ENCODE results near the gene REPIN1.

Gene REPIN1

DNA sequence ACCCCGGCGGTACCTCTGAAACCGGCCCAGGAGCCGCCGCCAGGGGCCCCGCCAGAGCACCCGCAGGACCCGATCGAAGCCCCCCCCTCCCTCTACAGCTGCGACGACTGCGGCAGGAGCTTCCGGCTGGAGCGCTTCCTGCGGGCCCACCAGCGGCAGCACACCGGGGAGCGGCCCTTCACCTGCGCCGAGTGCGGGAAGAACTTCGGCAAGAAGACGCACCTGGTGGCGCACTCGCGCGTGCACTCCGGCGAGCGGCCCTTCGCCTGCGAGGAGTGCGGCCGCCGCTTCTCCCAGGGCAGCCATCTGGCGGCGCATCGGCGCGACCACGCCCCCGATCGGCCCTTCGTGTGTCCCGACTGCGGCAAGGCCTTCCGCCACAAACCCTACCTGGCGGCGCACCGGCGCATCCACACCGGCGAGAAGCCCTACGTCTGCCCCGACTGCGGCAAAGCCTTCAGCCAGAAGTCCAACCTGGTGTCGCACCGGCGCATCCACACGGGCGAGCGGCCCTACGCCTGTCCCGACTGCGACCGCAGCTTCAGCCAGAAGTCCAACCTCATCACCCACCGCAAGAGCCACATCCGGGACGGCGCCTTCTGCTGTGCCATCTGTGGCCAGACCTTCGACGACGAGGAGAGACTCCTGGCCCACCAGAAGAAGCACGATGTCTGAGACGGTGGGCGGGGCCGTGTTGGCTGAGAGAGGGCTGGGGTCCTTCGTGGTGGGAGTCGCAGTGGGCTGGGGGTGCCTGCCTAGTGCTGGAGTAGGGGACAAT, 3.8 kb downstream of the REPIN1 start:
- no peaks in the 10 kb centered on the region for H3K9me2 ChIP-seq (ENCODE audit: low read depth, low read length)
- no peaks in the 10 kb centered on the region for H3K79me2 ChIP-seq (ENCODE audit: insufficient read depth, low read length)
- H3K4me2 ChIP-seq (ENCODE audit: low read length) = no peak overlapping the region
- H3K9ac ChIP-seq (ENCODE audit: low read length) = no peak overlapping the region
- H3K4me1 ChIP-seq (ENCODE audit: insufficient read depth, low read length, severe bottlenecking) = peaks cover 52% of the 10 kb centered on the region
- H3K36me3 ChIP-seq (ENCODE audit: insufficient read depth, low read length) = peaks cover 41% of the 10 kb centered on the region
- H4K20me1 ChIP-seq (ENCODE audit: insufficient read depth, low read length) = no peaks in the 10 kb centered on the region
- H3K4me3 ChIP-seq (ENCODE audit: low read depth, low read length, poor library complexity, severe bottlenecking) = no peak overlapping the region
- TF ChIP-seq EZH2 (IDR thresholded peaks at IDR 0.05; ENCODE audit: borderline replicate concordance, low read length) = no peak
- TF ChIP-seq, protein P1, sequence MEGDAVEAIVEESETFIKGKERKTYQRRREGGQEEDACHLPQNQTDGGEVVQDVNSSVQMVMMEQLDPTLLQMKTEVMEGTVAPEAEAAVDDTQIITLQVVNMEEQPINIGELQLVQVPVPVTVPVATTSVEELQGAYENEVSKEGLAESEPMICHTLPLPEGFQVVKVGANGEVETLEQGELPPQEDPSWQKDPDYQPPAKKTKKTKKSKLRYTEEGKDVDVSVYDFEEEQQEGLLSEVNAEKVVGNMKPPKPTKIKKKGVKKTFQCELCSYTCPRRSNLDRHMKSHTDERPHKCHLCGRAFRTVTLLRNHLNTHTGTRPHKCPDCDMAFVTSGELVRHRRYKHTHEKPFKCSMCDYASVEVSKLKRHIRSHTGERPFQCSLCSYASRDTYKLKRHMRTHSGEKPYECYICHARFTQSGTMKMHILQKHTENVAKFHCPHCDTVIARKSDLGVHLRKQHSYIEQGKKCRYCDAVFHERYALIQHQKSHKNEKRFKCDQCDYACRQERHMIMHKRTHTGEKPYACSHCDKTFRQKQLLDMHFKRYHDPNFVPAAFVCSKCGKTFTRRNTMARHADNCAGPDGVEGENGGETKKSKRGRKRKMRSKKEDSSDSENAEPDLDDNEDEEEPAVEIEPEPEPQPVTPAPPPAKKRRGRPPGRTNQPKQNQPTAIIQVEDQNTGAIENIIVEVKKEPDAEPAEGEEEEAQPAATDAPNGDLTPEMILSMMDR (IDR thresholded peaks at IDR 0.05; ENCODE audit: low read length) = no peak
- H3F3A ChIP-seq (ENCODE audit: insufficient read depth, low read length) = no peaks in the 10 kb centered on the region; the same call in 1 of the 2 replicates
- no peak overlapping the region for H2AFZ ChIP-seq (ENCODE audit: low read length)
- no peak overlapping the region for H3K27ac ChIP-seq (ENCODE audit: low read depth, low read length, poor library complexity, severe bottlenecking)
- no peaks in the 10 kb centered on the region for H3K27me3 ChIP-seq (ENCODE audit: insufficient read depth, low read length)
- H3K9me3 ChIP-seq (ENCODE audit: low read length) = no peaks in the 10 kb centered on the region

DNA sequence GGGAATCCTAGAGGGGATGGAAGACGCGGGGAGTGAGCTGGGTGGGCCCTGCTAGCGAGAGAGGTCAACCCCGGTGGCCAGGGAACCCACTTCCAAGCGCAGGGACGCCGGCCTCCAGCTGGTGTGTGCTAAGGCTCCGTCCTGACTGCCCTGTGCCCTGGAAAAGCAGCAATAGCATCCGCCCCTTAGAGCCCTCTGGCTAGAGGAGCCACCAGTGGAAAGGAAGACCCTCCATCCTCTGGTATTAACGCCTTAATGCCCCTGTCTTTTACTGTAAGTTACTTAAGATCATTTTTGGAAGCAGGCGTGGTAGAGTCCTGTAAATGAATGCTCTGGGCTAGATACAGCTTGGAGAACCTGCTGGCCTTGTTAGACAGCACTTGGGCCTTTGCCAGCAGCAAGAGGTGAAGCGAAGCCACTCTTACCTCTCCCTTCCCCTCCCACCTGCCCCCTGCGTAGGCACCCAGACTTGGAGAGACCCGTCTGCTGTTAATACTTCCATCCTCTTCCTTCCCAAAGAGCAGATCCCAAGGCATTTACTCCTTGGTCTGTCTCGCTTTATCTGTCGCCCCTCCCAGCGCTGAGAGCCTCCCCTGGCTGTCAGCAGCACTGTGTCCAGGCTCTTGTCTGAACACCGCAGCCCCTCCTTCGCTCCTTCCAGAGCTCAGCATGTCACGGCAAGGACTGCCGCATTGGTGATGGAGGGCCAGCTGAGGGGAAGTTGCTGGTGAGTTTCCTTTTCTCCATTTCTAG, 4.6 kb downstream of the REPIN1 start:
- H3K27me3 ChIP-seq (ENCODE audit: insufficient read depth, low read length) = no peaks in the 10 kb centered on the region
- H3K4me2 ChIP-seq (ENCODE audit: low read length) = no peak overlapping the region
- H3K4me3 ChIP-seq (ENCODE audit: low read depth, low read length, poor library complexity, severe bottlenecking) = no peak overlapping the region
- no peak overlapping the region for H3K9ac ChIP-seq (ENCODE audit: low read length)
- peaks cover 52% of the 10 kb centered on the region for H3K4me1 ChIP-seq (ENCODE audit: insufficient read depth, low read length, severe bottlenecking)
- no peak overlapping the region for H2AFZ ChIP-seq (ENCODE audit: low read length)
- TF ChIP-seq, protein P1 (IDR thresholded peaks at IDR 0.05; ENCODE audit: low read length) = no peak
- TF ChIP-seq EZH2 (IDR thresholded peaks at IDR 0.05; ENCODE audit: borderline replicate concordance, low read length) = no peak
- no peak overlapping the region for H3K27ac ChIP-seq (ENCODE audit: low read depth, low read length, poor library complexity, severe bottlenecking)
- no peaks in the 10 kb centered on the region for H3K9me2 ChIP-seq (ENCODE audit: low read depth, low read length)
- H3K36me3 ChIP-seq (ENCODE audit: insufficient read depth, low read length) = peaks cover 41% of the 10 kb centered on the region
- no peaks in the 10 kb centered on the region for H3K9me3 ChIP-seq (ENCODE audit: low read length)
- H3F3A ChIP-seq (ENCODE audit: insufficient read depth, low read length) = 0 out of 2 replicates have a peak, but pooled peaks cover 5% of the 10 kb centered on the region
- H3K79me2 ChIP-seq (ENCODE audit: insufficient read depth, low read length) = no peaks in the 10 kb centered on the region
- H4K20me1 ChIP-seq (ENCODE audit: insufficient read depth, low read length) = no peaks in the 10 kb centered on the region

DNA sequence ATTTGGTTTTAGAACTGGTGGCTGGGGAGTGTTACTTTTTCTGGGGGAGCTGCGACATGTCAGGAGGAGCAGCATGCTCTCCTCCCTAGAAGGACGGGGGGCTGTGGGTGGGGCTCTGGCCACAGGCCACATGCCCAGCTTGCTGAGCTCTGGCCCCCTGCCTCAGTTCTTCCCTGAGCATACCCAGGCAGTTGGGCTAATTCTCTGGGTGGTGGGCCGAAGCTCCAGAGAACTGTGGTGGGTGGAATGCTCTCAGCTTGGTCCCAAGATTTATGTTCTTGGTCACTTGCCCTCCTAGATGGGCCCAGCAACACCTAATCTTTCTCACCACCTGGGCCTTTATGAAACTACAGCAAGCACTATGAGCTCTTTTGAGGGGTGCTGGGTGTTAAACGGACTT, 5.4 kb downstream of the REPIN1 start:
- H3K9me2 ChIP-seq (ENCODE audit: low read depth, low read length) = no peaks in the 10 kb centered on the region
- H3K4me2 ChIP-seq (ENCODE audit: low read length) = no peak overlapping the region
- no peaks in the 10 kb centered on the region for H3K79me2 ChIP-seq (ENCODE audit: insufficient read depth, low read length)
- no peak overlapping the region for H2AFZ ChIP-seq (ENCODE audit: low read length)
- H3K36me3 ChIP-seq (ENCODE audit: insufficient read depth, low read length) = peaks cover 41% of the 10 kb centered on the region
- no peak overlapping the region for H3K27ac ChIP-seq (ENCODE audit: low read depth, low read length, poor library complexity, severe bottlenecking)
- H3K9ac ChIP-seq (ENCODE audit: low read length) = no peak overlapping the region
- 0 out of 2 replicates have a peak, but pooled peaks cover 5% of the 10 kb centered on the region for H3F3A ChIP-seq (ENCODE audit: insufficient read depth, low read length)
- no peaks in the 10 kb centered on the region for H4K20me1 ChIP-seq (ENCODE audit: insufficient read depth, low read length)
- TF ChIP-seq, protein P1 (IDR thresholded peaks at IDR 0.05; ENCODE audit: low read length) = no peak
- no peak for TF ChIP-seq EZH2 (IDR thresholded peaks at IDR 0.05; ENCODE audit: borderline replicate concordance, low read length)
- no peak overlapping the region for H3K4me3 ChIP-seq (ENCODE audit: low read depth, low read length, poor library complexity, severe bottlenecking)
- no peaks in the 10 kb centered on the region for H3K9me3 ChIP-seq (ENCODE audit: low read length)
- H3K27me3 ChIP-seq (ENCODE audit: insufficient read depth, low read length) = no peaks in the 10 kb centered on the region
- H3K4me1 ChIP-seq (ENCODE audit: insufficient read depth, low read length, severe bottlenecking) = peaks cover 54% of the 10 kb centered on the region
